ENCODE data around the gene RHBDL2.

- no peak for TF ChIP-seq POLR2A (IDR thresholded peaks at IDR 0.05)
- no peak for TF ChIP-seq CTCF (IDR thresholded peaks at IDR 0.05)
Measured at GRCh38 chr1:38938722-38939260, 2.8 kb downstream of the RHBDL2 start.

Data from lower leg skin (tissue), 3 donors.